Measurements from ENCODE around the gene PRDM7. TPM values are rescaled to one million over a fixed set of nuclear protein-coding genes. Genes with fewer than 3 reads are reported as not detected.

The PRDM7 gene
- total and polyA plus RNA-seq, 9 of the 15 experiments (the other 6 are each of a cell fraction or from before 2014, with no cell fraction given), result not detected

DNA sequence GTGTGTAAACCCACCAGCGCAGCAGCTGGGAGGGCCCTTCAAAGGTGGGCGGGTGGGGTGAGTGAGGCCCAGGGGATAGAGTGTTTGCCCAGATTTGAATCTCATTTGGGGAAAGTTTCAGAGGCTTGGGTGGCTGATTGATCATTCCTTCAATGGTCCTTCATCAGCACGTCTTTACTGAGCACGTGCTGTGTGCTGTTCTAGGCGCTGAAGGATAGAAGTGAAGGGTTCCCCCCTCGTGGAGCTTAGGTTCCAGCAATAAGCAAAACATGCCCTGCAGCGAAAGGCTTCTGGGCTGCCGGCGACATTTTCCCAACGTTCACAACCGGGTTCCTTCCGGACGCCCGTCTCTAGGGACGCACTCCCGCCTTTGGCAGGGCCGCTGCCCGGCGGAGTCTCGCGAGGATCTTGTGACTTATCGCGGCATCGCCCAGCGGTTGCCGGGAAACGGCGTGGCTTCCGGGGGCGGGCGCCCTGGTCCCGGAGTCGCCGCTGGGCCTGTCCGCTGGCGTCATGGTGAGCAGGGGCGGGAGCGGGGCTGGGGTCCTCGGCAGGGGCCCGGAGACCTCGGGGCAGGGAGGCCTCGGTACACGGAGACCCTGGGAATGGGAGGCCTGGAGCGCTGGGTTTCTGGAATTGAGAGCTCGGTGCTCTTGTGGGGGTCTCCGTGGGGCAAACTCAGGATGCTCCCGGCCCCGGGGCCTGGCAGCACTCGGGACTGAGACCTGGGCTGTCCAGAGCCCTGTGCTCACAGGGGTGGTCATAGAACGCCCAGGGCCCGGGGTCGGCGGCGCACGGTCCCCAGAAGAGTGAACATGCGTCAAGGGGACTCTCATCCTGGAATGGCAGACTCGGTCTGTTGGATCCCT is 54.7 kb downstream of the PRDM7 start (continued):
- TF ChIP-seq, protein P1, sequence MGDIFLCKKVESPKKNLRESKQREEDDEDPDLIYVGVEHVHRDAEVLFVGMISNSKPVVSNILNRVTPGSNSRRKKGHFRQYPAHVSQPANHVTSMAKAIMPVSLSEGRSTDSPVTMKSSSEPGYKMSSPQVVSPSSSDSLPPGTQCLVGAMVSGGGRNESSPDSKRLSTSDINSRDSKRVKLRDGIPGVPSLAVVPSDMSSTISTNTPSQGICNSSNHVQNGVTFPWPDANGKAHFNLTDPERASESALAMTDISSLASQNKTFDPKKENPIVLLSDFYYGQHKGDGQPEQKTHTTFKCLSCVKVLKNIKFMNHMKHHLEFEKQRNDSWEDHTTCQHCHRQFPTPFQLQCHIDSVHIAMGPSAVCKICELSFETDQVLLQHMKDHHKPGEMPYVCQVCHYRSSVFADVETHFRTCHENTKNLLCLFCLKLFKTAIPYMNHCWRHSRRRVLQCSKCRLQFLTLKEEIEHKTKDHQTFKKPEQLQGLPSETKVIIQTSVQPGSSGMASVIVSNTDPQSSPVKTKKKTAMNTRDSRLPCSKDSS (IDR thresholded peaks at IDR 0.05; ENCODE audit: low read depth, partially characterized antibody), result no peak
- TF ChIP-seq DIDO1 (tag; IDR thresholded peaks at IDR 0.05; ENCODE audit: low read depth), result no peak
- peak; percentile 89 for TF ChIP-seq ETV1 (tag; conservative IDR thresholded peaks at IDR 0.05; ENCODE audit: low read depth)
- TF ChIP-seq, protein P2, sequence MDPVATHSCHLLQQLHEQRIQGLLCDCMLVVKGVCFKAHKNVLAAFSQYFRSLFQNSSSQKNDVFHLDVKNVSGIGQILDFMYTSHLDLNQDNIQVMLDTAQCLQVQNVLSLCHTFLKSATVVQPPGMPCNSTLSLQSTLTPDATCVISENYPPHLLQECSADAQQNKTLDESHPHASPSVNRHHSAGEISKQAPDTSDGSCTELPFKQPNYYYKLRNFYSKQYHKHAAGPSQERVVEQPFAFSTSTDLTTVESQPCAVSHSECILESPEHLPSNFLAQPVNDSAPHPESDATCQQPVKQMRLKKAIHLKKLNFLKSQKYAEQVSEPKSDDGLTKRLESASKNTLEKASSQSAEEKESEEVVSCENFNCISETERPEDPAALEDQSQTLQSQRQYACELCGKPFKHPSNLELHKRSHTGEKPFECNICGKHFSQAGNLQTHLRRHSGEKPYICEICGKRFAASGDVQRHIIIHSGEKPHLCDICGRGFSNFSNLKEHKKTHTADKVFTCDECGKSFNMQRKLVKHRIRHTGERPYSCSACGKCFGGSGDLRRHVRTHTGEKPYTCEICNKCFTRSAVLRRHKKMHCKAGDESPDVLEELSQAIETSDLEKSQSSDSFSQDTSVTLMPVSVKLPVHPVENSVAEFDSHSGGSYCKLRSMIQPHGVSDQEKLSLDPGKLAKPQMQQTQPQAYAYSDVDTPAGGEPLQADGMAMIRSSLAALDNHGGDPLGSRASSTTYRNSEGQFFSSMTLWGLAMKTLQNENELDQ (CRISPR knock-in tag; IDR thresholded peaks at IDR 0.05; ENCODE audit: borderline replicate concordance), result no peak
- no peak for TF ChIP-seq EZH2 (IDR thresholded peaks at IDR 0.05; ENCODE audit: borderline replicate concordance, low read depth, low read length)
- TF ChIP-seq, protein P3, sequence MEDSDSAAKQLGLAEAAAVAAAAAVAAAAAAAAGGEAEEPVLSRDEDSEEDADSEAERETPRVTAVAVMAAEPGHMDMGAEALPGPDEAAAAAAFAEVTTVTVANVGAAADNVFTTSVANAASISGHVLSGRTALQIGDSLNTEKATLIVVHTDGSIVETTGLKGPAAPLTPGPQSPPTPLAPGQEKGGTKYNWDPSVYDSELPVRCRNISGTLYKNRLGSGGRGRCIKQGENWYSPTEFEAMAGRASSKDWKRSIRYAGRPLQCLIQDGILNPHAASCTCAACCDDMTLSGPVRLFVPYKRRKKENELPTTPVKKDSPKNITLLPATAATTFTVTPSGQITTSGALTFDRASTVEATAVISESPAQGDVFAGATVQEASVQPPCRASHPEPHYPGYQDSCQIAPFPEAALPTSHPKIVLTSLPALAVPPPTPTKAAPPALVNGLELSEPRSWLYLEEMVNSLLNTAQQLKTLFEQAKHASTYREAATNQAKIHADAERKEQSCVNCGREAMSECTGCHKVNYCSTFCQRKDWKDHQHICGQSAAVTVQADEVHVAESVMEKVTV (CRISPR knock-in tag; IDR thresholded peaks at IDR 0.05), result no peak
- no peak for TF ChIP-seq ZNF23 (CRISPR knock-in tag; IDR thresholded peaks at IDR 0.05)
- TF ChIP-seq ZNF12 (CRISPR knock-in tag; IDR thresholded peaks at IDR 0.05), result no peak
- TF ChIP-seq ZNF143 (CRISPR knock-in tag; IDR thresholded peaks at IDR 0.05), result no peak
- TF ChIP-seq TARDBP (IDR thresholded peaks at IDR 0.05), result no peak
- no peak for TF ChIP-seq ZNF224 (CRISPR knock-in tag; IDR thresholded peaks at IDR 0.05)
- peak; percentile 69 for TF ChIP-seq ELF2 (CRISPR knock-in tag; IDR thresholded peaks at IDR 0.05)
- TF ChIP-seq PHB (CRISPR knock-in tag; IDR thresholded peaks at IDR 0.05), result no peak
- TF ChIP-seq BRD4 (IDR thresholded peaks at IDR 0.05), result no peak
- TF ChIP-seq BRF1 (IDR thresholded peaks at IDR 0.05; ENCODE audit: borderline replicate concordance, extremely low read depth, insufficient read length), result no peak
- TF ChIP-seq ZBTB17 (CRISPR knock-in tag; IDR thresholded peaks at IDR 0.05), result no peak
- TF ChIP-seq, protein P4, sequence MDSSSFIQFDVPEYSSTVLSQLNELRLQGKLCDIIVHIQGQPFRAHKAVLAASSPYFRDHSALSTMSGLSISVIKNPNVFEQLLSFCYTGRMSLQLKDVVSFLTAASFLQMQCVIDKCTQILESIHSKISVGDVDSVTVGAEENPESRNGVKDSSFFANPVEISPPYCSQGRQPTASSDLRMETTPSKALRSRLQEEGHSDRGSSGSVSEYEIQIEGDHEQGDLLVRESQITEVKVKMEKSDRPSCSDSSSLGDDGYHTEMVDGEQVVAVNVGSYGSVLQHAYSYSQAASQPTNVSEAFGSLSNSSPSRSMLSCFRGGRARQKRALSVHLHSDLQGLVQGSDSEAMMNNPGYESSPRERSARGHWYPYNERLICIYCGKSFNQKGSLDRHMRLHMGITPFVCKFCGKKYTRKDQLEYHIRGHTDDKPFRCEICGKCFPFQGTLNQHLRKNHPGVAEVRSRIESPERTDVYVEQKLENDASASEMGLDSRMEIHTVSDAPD (CRISPR knock-in tag; IDR thresholded peaks at IDR 0.05), result no peak
- TF ChIP-seq, protein P5, sequence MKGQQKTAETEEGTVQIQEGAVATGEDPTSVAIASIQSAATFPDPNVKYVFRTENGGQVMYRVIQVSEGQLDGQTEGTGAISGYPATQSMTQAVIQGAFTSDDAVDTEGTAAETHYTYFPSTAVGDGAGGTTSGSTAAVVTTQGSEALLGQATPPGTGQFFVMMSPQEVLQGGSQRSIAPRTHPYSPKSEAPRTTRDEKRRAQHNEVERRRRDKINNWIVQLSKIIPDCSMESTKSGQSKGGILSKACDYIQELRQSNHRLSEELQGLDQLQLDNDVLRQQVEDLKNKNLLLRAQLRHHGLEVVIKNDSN (CRISPR knock-in tag; IDR thresholded peaks at IDR 0.05), result no peak; the same call in 1 of the 2 replicates
- no peak for TF ChIP-seq GTF2F1 (IDR thresholded peaks at IDR 0.05; ENCODE audit: low read depth, low read length)
- TF ChIP-seq ZNF3 (CRISPR knock-in tag; IDR thresholded peaks at IDR 0.05), result no peak
- no peak for TF ChIP-seq TAF15 (IDR thresholded peaks at IDR 0.05; ENCODE audit: low read depth, low read length)

Measured in K562 (cell line).